Endothelial cell of umbilical vein (primary cell): ENCODE results near the gene ARHGEF6. TPM values are rescaled to one million over a fixed set of nuclear protein-coding genes. Genes with fewer than 3 reads are reported as not detected.

Experiments
- BruUV-seq: library from RNA; stranded (reverse); fragments of 400-500 nt; replicated peaks from 2 replicates; lab custom pipeline; 2021; lab: Mats Ljungman, UMichigan
- CTCF ChIA-PET: fragments of 300-600, 350-600 bp; sonication (Branson Sonifier 250); formaldehyde crosslinking; loops from one replicate; lab custom pipeline; 2021; ENCODE audit warnings: antibody characterized with exemption, inconsistent platforms; lab: Charles Lee
- POLR2A ChIA-PET: fragments of 300-600, 350-600 bp; sonication (Branson Sonifier 250); formaldehyde crosslinking; loops from one replicate; lab custom pipeline; 2021; ENCODE audit warnings: antibody characterized with exemption, inconsistent platforms; lab: Charles Lee
- DNase-seq: peaks from one replicate; pipeline ENCODE4 v3.0.0-alpha.2; 2011; ENCODE audit warnings: low read depth, low spot score
- FAIRE-seq: peaks from 2 replicates; lab custom pipeline; 2011; peaks lifted over from hg19 to GRCh38; lab: Jason Lieb, UNC
- H2AFZ ChIP-seq: 2 replicates; pipeline ENCODE4 v1.6.0; 2012; ENCODE audit warnings: low read depth, low read length, control low read depth, inconsistent platforms
- H3K27ac ChIP-seq: 2 replicates; pipeline ENCODE4 v1.5.1; 2011; ENCODE audit warnings: low read depth, mild to moderate bottlenecking, control low read depth, low read length, moderate library complexity; ENCODE audit not compliant: insufficient read depth
- H3K27me3 ChIP-seq, 2 experiments: 2 replicates each; pipeline versions ENCODE4 v1.6.0 to v1.6.1; 2011; ENCODE audit warnings: low read length in 2 of 2, mixed read lengths in 1 of 2; ENCODE audit not compliant: control insufficient read depth in 2 of 2, insufficient read depth in 2 of 2
- H3K36me3 ChIP-seq, 2 experiments: 2 replicates in 1 of 2; 3 replicates in 1 of 2; pipeline ENCODE4 v1.5.1; 2011; ENCODE audit warnings: low read length in 2 of 2, mild to moderate bottlenecking in 1 of 2, moderate library complexity in 1 of 2; ENCODE audit not compliant: control insufficient read depth in 2 of 2, insufficient read depth in 2 of 2; ENCODE audit errors: extremely low read depth in 1 of 2
- H3K4me1 ChIP-seq: 3 replicates; pipeline ENCODE4 v1.5.1; 2011; ENCODE audit warnings: mild to moderate bottlenecking, low read length; ENCODE audit not compliant: control insufficient read depth, insufficient read depth; ENCODE audit errors: extremely low read depth
- H3K4me2 ChIP-seq: 2 replicates; pipeline ENCODE4 v1.6.1; 2011; ENCODE audit warnings: low read length, control low read depth, mixed read lengths; ENCODE audit not compliant: insufficient read depth
- H3K4me3 ChIP-seq, 3 experiments: fragments of 200-600 bp in 1 of 3; sonication (generic), shearing (Covaris generic) in 1 of 3; replicated peaks in 1 of 3; 2 replicates each; pipeline ENCODE4 v1.5.1; 2011 to 2016; ENCODE audit warnings: control low read depth in 3 of 3, low read length in 3 of 3, mild to moderate bottlenecking in 2 of 3, inconsistent platforms in 1 of 3, low read depth in 1 of 3, moderate library complexity in 1 of 3; ENCODE audit not compliant: insufficient read depth in 1 of 3
- H3K79me2 ChIP-seq: 2 replicates; pipeline ENCODE4 v1.6.0; 2012; ENCODE audit warnings: low read length, inconsistent platforms; ENCODE audit not compliant: control insufficient read depth, insufficient read depth
- H3K9ac ChIP-seq: replicated peaks from 2 replicates; pipeline ENCODE3; 2011; ENCODE audit warnings: low read length, control low read depth; ENCODE audit not compliant: insufficient read depth; ENCODE audit errors: extremely low read depth
- H3K9me1 ChIP-seq: replicated peaks from 3 replicates; pipeline ENCODE4 v1.6.0; 2011; ENCODE audit warnings: mild to moderate bottlenecking, low read length; ENCODE audit not compliant: control insufficient read depth, insufficient read depth; ENCODE audit errors: extremely low read depth
- H3K9me3 ChIP-seq: replicated peaks from 2 replicates; pipeline ENCODE4 v1.5.1; 2012; ENCODE audit warnings: low read length, inconsistent platforms; ENCODE audit not compliant: control insufficient read depth, insufficient read depth
- H4K20me1 ChIP-seq: replicated peaks from 2 replicates; pipeline ENCODE3; 2011; ENCODE audit warnings: mild to moderate bottlenecking, low read length; ENCODE audit not compliant: control insufficient read depth, insufficient read depth; ENCODE audit errors: extremely low read depth
- EZH2 ChIP-seq: IDR thresholded peaks from 2 replicates; pipeline ENCODE4 v1.6.1; 2012; ENCODE audit warnings: borderline replicate concordance, low read depth, mild to moderate bottlenecking, moderate library complexity, low read length, inconsistent platforms; ENCODE audit not compliant: severe bottlenecking
- FOS ChIP-seq: IDR thresholded peaks from 2 replicates; pipeline ENCODE4 v1.6.1; 2011; ENCODE audit warnings: mild to moderate bottlenecking, low read length, moderate library complexity, borderline replicate concordance; ENCODE audit not compliant: insufficient read depth
- GATA2 ChIP-seq: IDR thresholded peaks from 2 replicates; pipeline ENCODE4 v1.7.0; 2011; ENCODE audit warnings: low read depth, mild to moderate bottlenecking, moderate library complexity, mixed read lengths, low read length; ENCODE audit not compliant: insufficient read length, insufficient read depth
- JUN ChIP-seq: IDR thresholded peaks from 2 replicates; pipeline ENCODE4 v1.6.1; 2011; ENCODE audit warnings: borderline replicate concordance, low read depth; ENCODE audit not compliant: insufficient read length, insufficient read depth
- MYC ChIP-seq: IDR thresholded peaks from one replicate; pipeline ENCODE4 v1.6.1; 2011; ENCODE audit warnings: mild to moderate bottlenecking, low read depth, low read length
- POLR2A ChIP-seq: IDR thresholded peaks from 2 replicates; pipeline ENCODE4 v1.6.1; 2012; ENCODE audit warnings: low read depth, mild to moderate bottlenecking, control low read depth, low read length
- POLR2AphosphoS5 ChIP-seq: IDR thresholded peaks from 2 replicates; pipeline ENCODE4 v1.6.1; 2012; ENCODE audit warnings: low read depth, mild to moderate bottlenecking, control low read depth, low read length, moderate library complexity; ENCODE audit not compliant: insufficient read depth
- dilution Hi-C: fragments of 300-500 bp; cut with MboI; formaldehyde crosslinking; loops from one replicate; pipeline ENCODE4 v1.15.0; 2019; ENCODE audit warnings: low sequenced_read_pairs; ENCODE audit not compliant: extremely low pct_ligation_motif_present
- intact Hi-C: fragments of 100-400 bp; cut with micrococcal nuclease; formaldehyde crosslinking; loops from one replicate; pipeline ENCODE4 v1.10.0; 2022
- polyA plus RNA-seq, 4 experiments: library from polyadenylated mRNA; depleted of rRNA in 3 of 4; stranded (reverse) in 3 of 4; unstranded in 1 of 4; fragments of >200 nt; gene quantifications; 2 replicates each; pipeline versions ENCODE4 v1.2.1 to v1.2.3, GENCODE V29; 2011 to 2012; ENCODE audit warnings: missing spikeins in 1 of 4
- total RNA-seq: library from RNA; stranded (reverse); gene quantifications from 2 replicates; pipeline ENCODE4 v1.2.3, GENCODE V29; 2021
- TF ChIP-seq, protein P1 (sequence below), 2 donors: IDR thresholded peaks; 1 replicate in 1 of 2; 2 replicates in 1 of 2; pipeline ENCODE4 v1.5.1; 2011; ENCODE audit warnings: low read length in 2 of 2, mild to moderate bottlenecking in 2 of 2, moderate library complexity in 2 of 2, control low read depth in 1 of 2, inconsistent platforms in 1 of 2, low read depth in 1 of 2; ENCODE audit not compliant: insufficient read depth in 1 of 2; ENCODE audit errors: extremely low read depth in 1 of 2
- TF ChIP-seq, protein P2 (sequence below): IDR thresholded peaks from 2 replicates; pipeline ENCODE4 v1.6.1; 2011; ENCODE audit not compliant: insufficient read depth, insufficient read length

ARHGEF6 gene
- total and polyA plus RNA-seq, 2 donors (not counting 3 experiments of a cell fraction or from before 2014, with no cell fraction given) = 4.9 to 6.4 TPM

DNA sequence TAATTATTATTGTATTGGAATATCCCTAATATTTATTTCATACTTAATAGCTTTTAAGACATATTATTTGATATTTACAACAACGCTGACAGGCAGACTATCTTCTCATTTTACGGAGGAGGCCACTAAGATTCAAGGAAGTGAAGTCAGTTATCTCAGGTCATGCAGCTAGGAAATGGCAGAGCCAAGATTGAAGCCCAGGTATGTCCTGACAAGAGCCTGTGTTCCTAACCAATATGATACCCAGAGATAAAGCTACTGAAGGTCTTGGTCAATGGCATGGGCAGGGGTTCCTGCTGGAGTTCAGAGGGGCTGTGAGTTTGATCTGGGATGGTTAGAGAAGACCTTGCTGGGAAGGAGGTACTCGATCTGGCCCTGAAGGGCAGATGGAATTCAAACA is 47.1 kb downstream of the ARHGEF6 start:
- Histone ChIP-seq H3K4me2 (no peak overlapping the region), H3K4me3 (no peak overlapping the region), H3K9ac (no peak overlapping the region), H3K4me1 (no peaks in the 10 kb centered on the region), H3K9me3 (no peaks in the 10 kb centered on the region), H3K9me1 (no peaks in the 10 kb centered on the region), H3K27me3 (no peaks in the 10 kb centered on the region), H4K20me1 (no peaks in the 10 kb centered on the region), H2AFZ (no peak overlapping the region), H3K79me2 (no peaks in the 10 kb centered on the region), H3K36me3 (no peaks in the 10 kb centered on the region), H3K27ac (no peak overlapping the region)
- TF ChIP-seq, protein P1, sequence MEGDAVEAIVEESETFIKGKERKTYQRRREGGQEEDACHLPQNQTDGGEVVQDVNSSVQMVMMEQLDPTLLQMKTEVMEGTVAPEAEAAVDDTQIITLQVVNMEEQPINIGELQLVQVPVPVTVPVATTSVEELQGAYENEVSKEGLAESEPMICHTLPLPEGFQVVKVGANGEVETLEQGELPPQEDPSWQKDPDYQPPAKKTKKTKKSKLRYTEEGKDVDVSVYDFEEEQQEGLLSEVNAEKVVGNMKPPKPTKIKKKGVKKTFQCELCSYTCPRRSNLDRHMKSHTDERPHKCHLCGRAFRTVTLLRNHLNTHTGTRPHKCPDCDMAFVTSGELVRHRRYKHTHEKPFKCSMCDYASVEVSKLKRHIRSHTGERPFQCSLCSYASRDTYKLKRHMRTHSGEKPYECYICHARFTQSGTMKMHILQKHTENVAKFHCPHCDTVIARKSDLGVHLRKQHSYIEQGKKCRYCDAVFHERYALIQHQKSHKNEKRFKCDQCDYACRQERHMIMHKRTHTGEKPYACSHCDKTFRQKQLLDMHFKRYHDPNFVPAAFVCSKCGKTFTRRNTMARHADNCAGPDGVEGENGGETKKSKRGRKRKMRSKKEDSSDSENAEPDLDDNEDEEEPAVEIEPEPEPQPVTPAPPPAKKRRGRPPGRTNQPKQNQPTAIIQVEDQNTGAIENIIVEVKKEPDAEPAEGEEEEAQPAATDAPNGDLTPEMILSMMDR (IDR thresholded peaks at IDR 0.05; ENCODE audit: extremely low read depth in 1 of 2, insufficient read depth in 1 of 2, low read depth in 1 of 2, low read length in 2 of 2) = no peak
- TF ChIP-seq MYC (no peak), POLR2AphosphoS5 (no peak), EZH2 (no peak), GATA2 (no peak), POLR2A (no peak), FOS (no peak), JUN (no peak)
- TF ChIP-seq, protein P2, sequence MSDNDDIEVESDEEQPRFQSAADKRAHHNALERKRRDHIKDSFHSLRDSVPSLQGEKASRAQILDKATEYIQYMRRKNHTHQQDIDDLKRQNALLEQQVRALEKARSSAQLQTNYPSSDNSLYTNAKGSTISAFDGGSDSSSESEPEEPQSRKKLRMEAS = no peak
- BruUV-seq = no TSS peak
- dilution Hi-C loops (no loop called here), intact Hi-C loops (no loop called here)
- CTCF ChIA-PET = no interaction called here
- POLR2A ChIA-PET = no interaction called here
- FAIRE-seq (no peak), DNase-seq (no peak)
